ENCODE measurements around the gene GIPC1.
"Not testable (repeated sequence)": the region's sequence is repeated elsewhere in the genome, so short reads cannot be mapped to it uniquely, and the experiment has no call there.

GIPC1 gene

GRCh38 chr19:14517840-14518505 lies 22.0 kb upstream of the GIPC1 start, which contains the start of gene DNAJB1:
Gene DNAJB1 (minus strand): TSS chr19:14518397. CDS start chr19:14518349, 48 bp downstream.
- peak; percentile 95 for DNase-seq (ENCODE audit: low spot score)

GRCh38 chr19:14517446-14517839 lies 21.5 kb upstream of the GIPC1 start:
- no peak for DNase-seq (ENCODE audit: low spot score)

DNA sequence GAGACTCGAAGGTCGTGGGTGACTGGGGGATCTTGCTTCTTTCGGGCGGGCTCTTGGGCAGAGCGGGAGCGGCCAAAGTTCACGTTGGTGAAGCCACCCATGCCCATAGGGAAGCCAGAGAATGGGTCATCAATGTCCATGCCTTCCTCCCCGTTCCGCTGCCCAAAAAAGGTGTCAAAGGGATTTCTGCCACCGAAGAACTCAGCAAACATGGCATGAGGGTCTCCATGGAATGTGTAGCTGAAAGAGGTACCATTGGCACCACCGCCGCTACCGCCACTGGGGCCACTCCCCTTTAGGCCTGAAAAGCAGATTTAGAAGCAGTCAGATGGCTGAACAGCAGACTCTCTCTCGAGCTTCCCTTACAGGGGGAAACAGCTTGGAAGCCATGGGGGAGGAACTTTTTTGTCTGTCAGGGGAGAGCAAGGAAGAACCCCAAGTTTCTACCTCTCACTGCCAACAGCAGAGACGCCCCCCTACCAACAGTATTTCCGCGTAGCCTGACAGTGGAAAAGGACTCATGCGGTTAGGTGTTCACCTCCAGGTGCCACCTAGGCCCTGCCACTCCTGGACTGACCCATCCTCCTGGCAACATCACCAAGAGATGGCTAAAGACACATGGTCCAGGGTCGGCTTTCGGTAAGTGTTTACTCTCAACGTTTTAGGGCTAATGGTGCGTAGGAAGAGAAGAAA lies 21.0 kb upstream of the GIPC1 start:
- DNase-seq (ENCODE audit: low spot score), result no peak

DNA sequence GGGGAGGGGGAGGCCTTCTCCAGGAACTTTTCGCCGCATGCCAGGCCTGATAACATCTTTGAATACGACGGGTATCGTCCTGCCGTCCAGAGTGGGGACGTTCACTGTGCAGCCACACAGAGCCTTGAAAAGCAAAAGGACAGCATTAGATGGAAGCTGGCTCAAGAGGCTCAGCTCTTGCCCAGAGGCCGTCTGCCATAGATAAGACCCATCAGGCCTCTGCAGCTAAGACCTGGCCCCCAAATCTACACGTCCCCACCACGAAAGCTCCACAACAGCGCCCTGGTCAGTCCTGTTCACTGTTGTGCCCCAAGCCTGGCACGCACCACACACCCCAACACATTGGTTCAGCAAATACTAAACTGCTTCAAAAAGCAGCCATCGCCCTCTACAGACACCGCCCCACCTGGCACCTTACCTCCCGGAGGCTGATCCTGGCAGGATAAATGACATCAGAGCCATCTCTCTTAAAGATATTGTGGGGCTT lies 20.2 kb upstream of the GIPC1 start:
- DNase-seq (ENCODE audit: low spot score), result no peak

GRCh38 chr19:14515501-14516047 lies 19.6 kb upstream of the GIPC1 start:
- no peak for DNase-seq (ENCODE audit: low spot score)

GRCh38 chr19:14514215-14514863 lies 18.4 kb upstream of the GIPC1 start:
- no peak for DNase-seq (ENCODE audit: low spot score)

DNA sequence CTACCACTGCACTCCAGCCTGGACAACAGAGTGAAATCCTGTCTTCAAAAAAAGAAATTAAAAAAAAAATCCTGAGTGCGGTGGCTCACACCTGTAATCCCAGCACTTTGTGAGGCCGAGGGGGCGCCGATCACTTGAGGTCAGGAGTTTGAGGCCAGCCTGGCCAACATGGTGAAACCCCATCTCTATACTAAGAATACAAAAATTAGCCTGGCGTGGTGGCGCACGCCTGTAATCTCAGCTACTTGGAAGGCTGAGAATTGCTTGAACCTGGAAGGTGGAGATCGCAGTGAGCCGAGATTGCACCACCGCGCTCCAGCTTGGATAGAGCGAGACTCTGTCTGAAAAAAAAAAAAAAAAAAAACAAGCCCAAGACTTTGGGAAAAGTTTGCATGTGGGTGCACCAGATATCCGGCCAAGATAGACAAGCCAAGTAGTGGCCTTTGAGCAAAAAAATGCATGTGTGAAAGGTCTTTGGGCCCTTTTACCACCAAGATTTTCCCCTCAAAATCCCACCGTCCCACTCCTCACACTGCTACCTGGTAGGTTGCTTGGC lies 16.6 kb upstream of the GIPC1 start:
- no peak for DNase-seq (ENCODE audit: low spot score)

DNA sequence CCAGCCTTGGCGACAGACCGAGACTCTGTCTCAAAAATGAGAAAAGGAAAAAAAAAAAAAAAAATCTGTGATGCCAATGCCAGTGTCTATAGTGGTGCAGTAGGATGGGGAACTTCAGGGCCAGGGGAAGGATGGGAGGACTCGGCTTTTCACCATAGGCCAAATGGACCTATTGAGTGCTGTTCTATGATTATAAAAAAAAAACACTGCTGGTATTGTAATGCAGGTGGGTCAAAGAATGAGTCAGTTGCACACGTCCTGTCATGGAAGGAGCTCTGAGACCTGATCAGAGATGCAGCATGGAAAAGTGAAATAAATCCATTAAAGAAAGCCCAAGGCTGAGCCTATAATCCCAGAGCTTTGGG lies 15.3 kb upstream of the GIPC1 start:
- DNase-seq (ENCODE audit: low spot score), result no peak

DNA sequence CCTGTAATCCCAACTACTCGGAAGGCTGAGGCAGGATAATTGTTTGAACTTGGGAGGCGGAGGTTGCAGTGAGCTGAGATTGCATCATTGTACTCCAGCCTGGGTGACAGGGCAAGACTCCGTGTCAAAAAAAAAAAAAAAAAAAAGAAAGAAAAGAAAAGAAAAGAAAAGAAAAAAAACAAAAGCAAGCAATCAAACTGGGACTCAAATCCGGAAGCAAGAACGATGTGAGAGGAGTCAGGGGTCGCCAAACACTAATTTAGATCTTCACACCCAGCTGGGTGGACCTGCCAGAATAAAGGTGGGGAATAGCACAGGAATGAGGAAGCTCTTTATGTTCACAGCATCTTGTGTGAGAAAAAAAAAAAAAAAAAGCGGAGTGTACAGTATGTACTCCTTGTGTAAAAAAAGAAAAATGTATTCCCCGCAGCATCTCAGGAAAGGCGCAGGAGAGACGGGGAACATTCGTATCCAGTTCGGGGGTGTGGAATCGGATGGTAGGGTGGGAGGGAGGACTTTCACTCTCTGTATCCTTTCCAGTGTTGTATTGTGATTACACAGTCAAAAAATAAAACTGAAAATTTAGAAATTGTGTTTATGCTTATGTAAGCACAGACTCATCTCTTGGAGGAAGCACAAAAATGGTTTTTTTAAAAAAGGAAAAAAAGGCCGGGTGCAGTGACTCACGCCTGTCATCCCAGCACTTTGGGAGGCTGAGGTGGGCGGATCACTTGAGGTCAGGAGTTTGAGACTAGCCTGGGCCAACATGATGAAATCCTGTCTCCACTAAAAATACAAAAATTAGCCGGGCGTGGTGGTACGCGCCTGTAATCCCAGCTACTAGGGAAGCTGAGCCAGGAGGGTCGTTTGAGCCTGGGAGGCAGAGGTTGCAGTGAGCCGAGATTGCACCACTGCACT lies 14.6 kb upstream of the GIPC1 start:
- DNase-seq (ENCODE audit: low spot score), result no peak

- peak; percentile 8 for DNase-seq (ENCODE audit: low spot score)
Measured at GRCh38 chr19:14507704-14508542, 12.0 kb upstream of the GIPC1 start.

DNA sequence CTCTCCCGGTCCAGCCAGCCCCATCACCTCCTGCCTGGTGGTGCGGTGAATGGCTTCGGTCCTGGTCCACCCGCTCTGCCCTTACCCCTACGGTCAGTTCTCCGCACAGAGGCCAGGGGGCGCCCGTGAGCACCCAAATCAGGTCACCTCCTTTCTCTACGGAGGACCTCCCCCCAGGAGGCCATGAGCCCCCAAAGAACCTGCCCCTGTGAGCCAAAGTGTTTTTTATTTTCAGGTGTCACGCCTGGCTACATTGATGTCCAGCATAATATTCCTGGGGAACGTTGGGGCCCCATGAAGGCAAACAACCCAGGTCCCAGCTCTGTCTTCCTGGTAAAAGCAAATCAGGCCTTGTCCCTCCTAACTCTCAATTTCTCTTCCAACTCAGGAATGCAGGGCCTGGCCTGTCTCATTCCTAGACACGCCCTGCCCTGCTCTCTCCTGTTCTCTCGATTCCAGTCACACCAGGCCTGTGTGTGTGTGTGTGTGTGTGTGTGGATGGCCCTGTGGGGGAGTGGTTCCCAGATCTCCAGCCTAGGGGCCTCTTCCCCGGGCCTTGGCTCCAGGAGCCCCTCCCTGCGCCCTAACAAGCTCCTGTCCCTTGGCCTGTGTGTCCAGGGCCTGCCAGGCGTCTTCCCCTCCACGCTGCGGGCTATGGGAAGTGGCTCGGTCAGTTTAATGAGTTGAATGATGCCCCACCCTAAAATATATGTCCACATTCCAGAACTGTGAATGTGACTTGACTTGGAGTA lies 9.7 kb upstream of the GIPC1 start:
- peak; percentile 58 for DNase-seq (ENCODE audit: low spot score)

DNA sequence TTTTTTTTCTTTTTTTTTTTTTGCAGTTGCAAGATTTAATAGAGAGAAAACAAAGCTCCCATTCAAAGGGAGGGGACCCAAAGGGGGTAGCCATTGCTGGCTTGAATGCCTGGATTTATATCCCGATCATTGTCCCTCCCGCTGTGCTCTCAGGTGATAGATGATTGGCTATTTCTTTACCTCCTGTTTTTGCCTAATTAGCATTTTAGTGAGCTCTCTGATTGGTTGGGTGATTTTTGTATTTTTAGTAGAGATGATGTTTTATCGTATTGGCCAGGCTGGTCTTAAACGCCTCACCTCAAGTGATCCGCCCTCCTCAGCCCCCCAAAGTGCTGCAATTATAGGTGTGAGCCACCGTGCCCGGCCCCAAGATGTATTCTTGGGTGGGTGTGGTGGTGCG lies 8.6 kb upstream of the GIPC1 start:
- not testable (repeated sequence) for DNase-seq (ENCODE audit: low spot score)

DNA sequence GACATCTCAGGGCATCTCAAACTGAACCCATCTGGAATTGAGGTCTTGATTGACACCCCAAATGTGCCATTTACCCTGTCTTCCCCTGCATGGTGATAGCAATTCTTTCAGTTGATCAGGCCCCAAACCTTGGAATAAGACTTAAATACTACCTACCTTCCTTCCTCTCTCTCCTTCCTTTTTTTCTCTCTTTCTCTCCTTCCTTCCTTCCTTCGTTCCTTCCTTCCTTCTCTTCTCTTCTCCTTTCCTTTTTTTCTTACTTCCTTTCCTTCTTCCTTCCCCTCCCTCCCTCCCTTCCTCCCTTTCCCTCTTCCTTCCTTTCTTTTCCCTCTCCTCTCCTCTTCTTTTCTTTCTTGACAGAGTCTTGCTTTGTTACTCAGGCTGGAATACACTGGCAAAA lies 7.4 kb upstream of the GIPC1 start:
- DNase-seq (ENCODE audit: low spot score), result no peak

GRCh38 chr19:14502334-14503092 lies 6.6 kb upstream of the GIPC1 start:
- DNase-seq (ENCODE audit: low spot score), result no peak

- peak; percentile 48 for DNase-seq (ENCODE audit: low spot score)
Measured at GRCh38 chr19:14497228-14497921, 1.4 kb upstream of the GIPC1 start.

- no peak for DNase-seq (ENCODE audit: low spot score)
Measured at GRCh38 chr19:14496834-14497227, 904 bp upstream of the GIPC1 start.

- DNase-seq (ENCODE audit: low spot score), result peak; percentile 39
Measured at GRCh38 chr19:14495672-14496028, 277 bp downstream of the GIPC1 start.

- DNase-seq (ENCODE audit: low spot score), result peak; percentile 46
Measured at GRCh38 chr19:14494910-14495671, 836 bp downstream of the GIPC1 start.
